Transverse colon (tissue), 4 donors: ENCODE results near the gene PXT1.

ENCODE experiments used
- EP300 ChIP-seq: sonication (generic); formaldehyde crosslinking; IDR thresholded peaks from one replicate; pipeline ENCODE4 v1.6.1; 2017; ENCODE audit warnings: antibody characterized with exemption, low read depth
- POLR2AphosphoS5 ChIP-seq, 3 donors: sonication (generic); formaldehyde crosslinking; IDR thresholded peaks; one replicate each; pipeline ENCODE4 v1.6.1; 2016; ENCODE audit warnings: antibody characterized with exemption in 3 of 3
- TF ChIP-seq, protein P1 (sequence below), 5 experiments: fragments of 200-600 bp in 3 of 5; fragments of 450-650 bp in 2 of 5; sonication (generic) in 3 of 5; IDR thresholded peaks; 1 replicate in 2 of 5; 2 replicates in 3 of 5; pipeline ENCODE4 v1.5.1; 2016 to 2017; ENCODE audit warnings: antibody characterized with exemption in 5 of 5, inconsistent platforms in 3 of 5, mild to moderate bottlenecking in 2 of 5, moderate library complexity in 1 of 5

DNA sequence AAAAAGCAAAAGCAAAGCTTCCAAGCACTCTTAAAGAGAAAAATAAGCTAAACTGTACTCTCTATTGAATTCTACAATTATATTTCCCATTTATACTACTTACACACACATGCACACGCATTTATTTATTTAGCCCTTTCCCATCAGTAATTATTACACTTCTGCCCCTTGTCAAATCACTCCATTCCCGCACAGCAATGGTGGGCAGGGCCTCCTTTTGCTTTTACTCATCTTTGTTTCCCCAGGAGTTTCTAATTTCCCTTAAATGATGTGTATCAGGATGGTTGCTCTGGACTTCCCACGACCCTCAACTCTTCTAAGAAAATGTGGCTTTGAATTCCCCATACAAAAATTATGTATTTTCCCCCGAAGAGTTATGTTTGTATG lies 19.9 kb downstream of the PXT1 start:
- TF ChIP-seq, protein P1, sequence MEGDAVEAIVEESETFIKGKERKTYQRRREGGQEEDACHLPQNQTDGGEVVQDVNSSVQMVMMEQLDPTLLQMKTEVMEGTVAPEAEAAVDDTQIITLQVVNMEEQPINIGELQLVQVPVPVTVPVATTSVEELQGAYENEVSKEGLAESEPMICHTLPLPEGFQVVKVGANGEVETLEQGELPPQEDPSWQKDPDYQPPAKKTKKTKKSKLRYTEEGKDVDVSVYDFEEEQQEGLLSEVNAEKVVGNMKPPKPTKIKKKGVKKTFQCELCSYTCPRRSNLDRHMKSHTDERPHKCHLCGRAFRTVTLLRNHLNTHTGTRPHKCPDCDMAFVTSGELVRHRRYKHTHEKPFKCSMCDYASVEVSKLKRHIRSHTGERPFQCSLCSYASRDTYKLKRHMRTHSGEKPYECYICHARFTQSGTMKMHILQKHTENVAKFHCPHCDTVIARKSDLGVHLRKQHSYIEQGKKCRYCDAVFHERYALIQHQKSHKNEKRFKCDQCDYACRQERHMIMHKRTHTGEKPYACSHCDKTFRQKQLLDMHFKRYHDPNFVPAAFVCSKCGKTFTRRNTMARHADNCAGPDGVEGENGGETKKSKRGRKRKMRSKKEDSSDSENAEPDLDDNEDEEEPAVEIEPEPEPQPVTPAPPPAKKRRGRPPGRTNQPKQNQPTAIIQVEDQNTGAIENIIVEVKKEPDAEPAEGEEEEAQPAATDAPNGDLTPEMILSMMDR (IDR thresholded peaks at IDR 0.05): no peak
- TF ChIP-seq POLR2AphosphoS5 (IDR thresholded peaks at IDR 0.05) (no peak), EP300 (no peak)
